GM12864 (cell line): ENCODE data around the gene PAPPA2.

Experiments
- DNase-seq: peaks from one replicate; pipeline ENCODE4 v3.0.0-alpha.2; 2011; ENCODE audit warnings: low read depth
- H3K4me3 ChIP-seq: 2 replicates; pipeline ENCODE4 v1.5.1; 2011; ENCODE audit warnings: mild to moderate bottlenecking, low read depth, low read length, control low read depth
- TF ChIP-seq, protein P1 (sequence below): IDR thresholded peaks from 2 replicates; pipeline ENCODE4 v1.5.1; 2011; ENCODE audit warnings: low read depth, mild to moderate bottlenecking, moderate library complexity, low read length, control low read depth, inconsistent platforms; ENCODE audit errors: missing control alignments

PAPPA2 gene

DNA sequence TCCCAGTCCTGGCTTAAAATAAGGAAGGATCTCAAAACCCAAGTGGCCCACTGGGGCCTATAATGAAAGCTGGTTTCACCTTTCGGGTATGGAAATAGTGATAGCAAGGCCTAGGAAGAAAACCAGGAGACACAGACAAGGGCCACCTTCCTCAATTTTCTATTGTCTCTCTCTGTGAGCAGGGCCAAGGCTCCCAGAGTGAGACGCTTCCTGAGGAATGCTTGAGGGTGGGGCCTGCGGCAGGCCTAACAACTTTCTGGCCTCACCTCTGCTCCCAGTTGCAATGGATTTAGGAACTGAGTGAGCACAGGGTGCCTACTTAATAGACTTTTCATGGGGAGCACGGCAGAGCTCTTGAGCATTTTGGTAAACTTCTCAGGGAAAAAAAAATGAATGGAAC, 400.6 kb downstream of the PAPPA2 start:
- DNase-seq: no peak
- H3K4me3 ChIP-seq: no peak overlapping the region
- TF ChIP-seq, protein P1, sequence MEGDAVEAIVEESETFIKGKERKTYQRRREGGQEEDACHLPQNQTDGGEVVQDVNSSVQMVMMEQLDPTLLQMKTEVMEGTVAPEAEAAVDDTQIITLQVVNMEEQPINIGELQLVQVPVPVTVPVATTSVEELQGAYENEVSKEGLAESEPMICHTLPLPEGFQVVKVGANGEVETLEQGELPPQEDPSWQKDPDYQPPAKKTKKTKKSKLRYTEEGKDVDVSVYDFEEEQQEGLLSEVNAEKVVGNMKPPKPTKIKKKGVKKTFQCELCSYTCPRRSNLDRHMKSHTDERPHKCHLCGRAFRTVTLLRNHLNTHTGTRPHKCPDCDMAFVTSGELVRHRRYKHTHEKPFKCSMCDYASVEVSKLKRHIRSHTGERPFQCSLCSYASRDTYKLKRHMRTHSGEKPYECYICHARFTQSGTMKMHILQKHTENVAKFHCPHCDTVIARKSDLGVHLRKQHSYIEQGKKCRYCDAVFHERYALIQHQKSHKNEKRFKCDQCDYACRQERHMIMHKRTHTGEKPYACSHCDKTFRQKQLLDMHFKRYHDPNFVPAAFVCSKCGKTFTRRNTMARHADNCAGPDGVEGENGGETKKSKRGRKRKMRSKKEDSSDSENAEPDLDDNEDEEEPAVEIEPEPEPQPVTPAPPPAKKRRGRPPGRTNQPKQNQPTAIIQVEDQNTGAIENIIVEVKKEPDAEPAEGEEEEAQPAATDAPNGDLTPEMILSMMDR: no peak

DNA sequence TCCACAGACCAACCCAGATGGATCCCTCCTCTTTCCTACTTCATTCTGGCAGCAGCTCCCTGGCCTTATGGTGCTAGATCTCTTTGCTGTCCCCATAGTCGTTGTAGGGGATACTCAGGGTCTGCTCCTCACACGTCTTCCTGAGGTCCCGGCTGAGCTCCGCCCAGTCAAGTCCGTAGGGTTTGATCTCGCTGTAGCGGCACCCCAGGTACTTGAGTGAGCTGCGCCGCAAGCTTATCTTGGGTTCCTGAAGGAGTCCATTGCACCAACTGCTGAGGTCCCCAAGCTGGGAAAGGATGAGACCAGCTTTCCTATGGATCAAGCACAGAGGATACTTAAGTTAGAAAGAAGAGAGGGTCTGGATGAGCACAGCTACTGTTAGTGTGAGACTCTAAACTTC, 401.2 kb downstream of the PAPPA2 start:
- no peak for DNase-seq
- TF ChIP-seq, protein P1: no peak

DNA sequence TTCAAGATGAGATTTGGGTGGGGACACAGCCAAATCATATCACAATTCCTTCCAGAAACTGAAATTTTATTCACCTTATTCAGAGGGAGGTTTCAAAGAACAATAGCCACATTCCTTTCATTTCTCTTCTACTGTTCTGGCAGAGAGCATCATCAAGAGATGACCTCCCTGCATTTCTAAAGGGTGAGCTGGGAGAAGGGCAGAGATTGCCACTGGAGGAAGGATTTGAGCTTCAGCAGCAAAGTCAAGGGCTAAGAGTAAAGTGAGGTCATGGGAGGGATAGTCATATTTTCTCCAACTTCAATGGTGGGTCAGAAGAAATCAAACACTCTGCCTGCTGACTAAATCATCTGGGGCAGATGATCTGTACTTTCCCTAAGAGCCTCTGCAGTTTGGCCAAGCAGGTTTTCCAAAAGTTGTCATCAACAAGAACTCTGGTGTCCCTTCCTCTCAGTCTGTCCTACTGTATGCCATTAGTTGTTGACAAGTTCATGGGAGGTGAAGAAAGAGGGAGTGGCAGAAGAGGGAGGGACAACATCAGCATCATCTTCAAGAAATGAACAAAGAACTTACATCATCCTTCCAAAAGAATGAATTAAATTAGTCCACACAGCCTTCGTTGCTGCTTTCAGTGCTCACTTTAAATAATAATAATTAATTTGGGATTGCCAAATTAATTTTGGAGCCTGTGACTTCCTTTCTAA, 403.2 kb downstream of the PAPPA2 start:
- TF ChIP-seq, protein P1: no peak
- H3K4me3 ChIP-seq: no peak overlapping the region

More for the DNA sequence above, 401.2 kb downstream of the PAPPA2 start:
- H3K4me3 ChIP-seq: no peak overlapping the region

DNA sequence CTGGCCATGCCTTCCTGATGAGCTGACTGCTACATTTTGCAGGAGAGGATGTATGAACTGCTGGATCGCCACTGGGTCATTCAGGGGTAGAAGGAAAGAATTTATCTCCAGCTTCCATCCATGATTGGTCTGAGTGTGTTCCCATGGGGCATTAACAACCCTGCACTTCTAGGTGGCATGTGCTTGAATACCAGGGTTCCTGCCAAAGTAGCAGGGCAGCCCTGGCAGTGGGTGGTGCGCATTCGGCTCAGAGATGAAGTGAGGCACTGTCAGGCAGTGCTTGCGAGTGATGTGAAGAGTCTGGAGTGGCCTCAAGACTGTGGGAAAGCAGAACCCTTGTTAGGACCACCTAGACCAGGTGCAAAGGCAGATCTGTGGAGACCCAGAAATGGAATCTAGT, 406.6 kb downstream of the PAPPA2 start:
- no peak overlapping the region for H3K4me3 ChIP-seq
- TF ChIP-seq, protein P1: no peak
- DNase-seq: no peak

More for the DNA sequence above, 403.2 kb downstream of the PAPPA2 start:
- DNase-seq: no peak

DNA sequence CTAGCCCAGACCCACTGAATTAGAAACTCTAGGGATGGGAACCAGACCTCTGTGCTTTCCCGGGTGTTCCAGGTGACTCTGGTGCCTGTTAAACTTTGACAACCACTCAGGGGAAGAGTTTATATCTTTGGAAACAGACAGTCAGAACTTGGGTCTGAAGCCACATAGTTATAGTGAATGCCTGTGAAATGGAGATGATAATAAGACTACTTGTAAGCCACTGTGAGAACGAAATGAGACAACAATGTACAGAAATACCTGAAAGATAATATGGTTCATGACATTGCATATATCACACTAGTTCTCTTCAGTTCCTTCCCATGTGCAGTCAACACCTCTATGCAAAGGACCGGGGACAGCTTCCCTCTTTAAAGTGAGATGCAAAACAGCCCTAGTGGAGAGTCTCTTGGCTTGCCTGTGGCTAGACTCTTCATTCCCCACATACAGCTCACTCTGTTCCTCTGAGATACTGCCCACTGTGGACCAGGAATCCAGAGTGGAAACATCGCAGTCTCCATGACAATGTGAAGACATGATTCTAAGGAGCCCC, 414.1 kb downstream of the PAPPA2 start:
- H3K4me3 ChIP-seq: no peak overlapping the region
- TF ChIP-seq, protein P1: no peak
- no peak for DNase-seq

DNA sequence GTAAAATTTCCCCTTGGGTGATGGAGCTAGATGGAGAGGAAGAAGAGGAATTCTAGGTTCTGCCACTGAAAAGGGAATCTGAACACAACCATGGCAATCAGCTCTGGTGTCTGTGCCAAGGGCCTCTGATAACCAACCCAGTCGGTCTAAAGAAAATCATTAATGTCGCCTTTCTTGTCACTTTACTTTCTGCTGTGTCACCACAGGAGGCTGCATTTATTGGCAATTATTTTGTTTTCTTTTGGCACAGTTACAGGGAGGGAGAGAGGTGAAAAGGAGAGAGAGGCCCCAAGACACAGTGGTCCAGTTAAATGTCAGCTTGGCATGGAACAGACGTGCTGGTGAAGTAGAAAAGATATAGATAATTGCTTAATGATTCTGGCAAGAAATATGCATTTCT, 414.6 kb downstream of the PAPPA2 start:
- H3K4me3 ChIP-seq: no peak overlapping the region
- no peak for DNase-seq
- TF ChIP-seq, protein P1: no peak

DNA sequence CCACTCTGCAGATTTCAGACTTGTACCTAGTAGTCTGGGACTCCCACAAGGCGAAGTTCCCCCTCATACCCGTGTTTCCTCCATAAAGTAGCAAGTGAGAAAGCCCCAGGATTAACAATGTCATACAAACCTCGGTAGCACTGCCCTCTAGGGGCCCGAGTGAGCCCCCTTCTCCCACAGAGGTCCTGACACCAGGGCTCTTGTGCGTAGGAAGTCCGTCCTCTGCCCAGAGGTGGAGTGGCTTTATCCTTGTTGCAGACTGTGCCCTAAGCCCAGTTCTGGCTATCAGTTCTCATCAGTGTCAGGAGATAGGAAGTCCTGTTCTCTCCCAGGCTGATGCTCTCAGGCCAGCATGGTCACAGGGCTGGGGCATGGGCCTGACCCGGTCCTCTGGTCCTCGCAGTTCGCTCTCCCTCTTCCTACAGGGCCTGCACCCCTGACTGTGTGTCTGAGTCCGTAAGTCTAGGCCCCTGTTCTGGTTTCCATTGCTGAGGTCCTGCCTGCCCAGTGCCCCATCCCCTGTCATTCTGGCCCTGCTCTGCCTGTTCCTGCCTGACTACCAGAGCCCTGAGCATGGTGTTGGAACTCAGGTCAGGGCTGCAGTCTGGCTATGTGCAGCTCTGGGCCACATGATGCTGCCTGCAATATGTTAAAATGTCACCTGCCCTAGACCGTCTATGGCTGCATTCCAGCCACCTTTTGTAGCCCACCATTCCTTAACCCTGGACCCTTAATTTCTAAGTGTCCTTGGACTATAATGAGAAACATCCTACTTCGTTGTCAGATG, 416.0 kb downstream of the PAPPA2 start:
- H3K4me3 ChIP-seq: no peak overlapping the region
- no peak for DNase-seq
- TF ChIP-seq, protein P1: peak; percentile 17
